PFSK-1 (cell line): ENCODE results near the gene TTC5.

Source experiments
- FOXP2 ChIP-seq: optimal IDR thresholded peaks from 2 replicates; pipeline ENCODE3; 2011; ENCODE audit warnings: borderline replicate concordance, control low read depth, inconsistent platforms; ENCODE audit not compliant: insufficient read depth; ENCODE audit errors: extremely low read length, extremely low read depth
- POLR2AphosphoS5 ChIP-seq: IDR thresholded peaks from 2 replicates; pipeline ENCODE4 v1.6.1; 2012; ENCODE audit warnings: low read depth, mild to moderate bottlenecking, control low read depth, low read length, moderate library complexity
- SIN3A ChIP-seq: IDR thresholded peaks from 2 replicates; pipeline ENCODE4 v1.6.1; 2012; ENCODE audit warnings: mild to moderate bottlenecking, low read length, moderate library complexity, borderline replicate concordance; ENCODE audit not compliant: insufficient read depth
- TAF1 ChIP-seq: IDR thresholded peaks from 2 replicates; pipeline ENCODE4 v1.6.1; 2012; ENCODE audit warnings: low read length, control low read depth, borderline replicate concordance; ENCODE audit not compliant: insufficient read depth
- TF ChIP-seq, protein P1 (sequence below), 2 experiments: IDR thresholded peaks; 2 replicates each; pipeline versions ENCODE4 v1.6.1 to v1.8.0; 2011 to 2012; ENCODE audit warnings: low read depth in 2 of 2, low read length in 2 of 2, control low read depth in 1 of 2, inconsistent platforms in 1 of 2, mild to moderate bottlenecking in 1 of 2, moderate library complexity in 1 of 2; ENCODE audit not compliant: insufficient read depth in 1 of 2

TTC5 gene

DNA sequence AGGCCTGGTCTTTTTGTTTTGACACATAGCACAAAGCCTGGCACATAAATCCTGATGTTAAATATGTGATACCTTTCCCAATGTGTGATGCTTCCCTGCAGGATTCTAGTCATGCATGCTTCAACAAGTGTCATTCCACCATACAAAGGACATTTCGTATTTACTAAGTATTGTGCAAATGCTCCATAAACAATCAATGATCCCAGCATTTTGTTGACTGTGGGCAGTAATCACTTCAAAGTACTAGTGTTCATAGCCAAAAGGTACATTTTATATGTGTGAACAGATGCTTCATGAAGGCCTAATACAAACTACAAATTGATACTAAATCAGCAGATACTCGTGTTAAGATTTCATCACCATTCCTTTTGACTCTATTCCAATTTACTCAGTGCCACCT lies 23.0 kb upstream of the TTC5 start:
- no peak for TF ChIP-seq SIN3A
- TF ChIP-seq, protein P1, sequence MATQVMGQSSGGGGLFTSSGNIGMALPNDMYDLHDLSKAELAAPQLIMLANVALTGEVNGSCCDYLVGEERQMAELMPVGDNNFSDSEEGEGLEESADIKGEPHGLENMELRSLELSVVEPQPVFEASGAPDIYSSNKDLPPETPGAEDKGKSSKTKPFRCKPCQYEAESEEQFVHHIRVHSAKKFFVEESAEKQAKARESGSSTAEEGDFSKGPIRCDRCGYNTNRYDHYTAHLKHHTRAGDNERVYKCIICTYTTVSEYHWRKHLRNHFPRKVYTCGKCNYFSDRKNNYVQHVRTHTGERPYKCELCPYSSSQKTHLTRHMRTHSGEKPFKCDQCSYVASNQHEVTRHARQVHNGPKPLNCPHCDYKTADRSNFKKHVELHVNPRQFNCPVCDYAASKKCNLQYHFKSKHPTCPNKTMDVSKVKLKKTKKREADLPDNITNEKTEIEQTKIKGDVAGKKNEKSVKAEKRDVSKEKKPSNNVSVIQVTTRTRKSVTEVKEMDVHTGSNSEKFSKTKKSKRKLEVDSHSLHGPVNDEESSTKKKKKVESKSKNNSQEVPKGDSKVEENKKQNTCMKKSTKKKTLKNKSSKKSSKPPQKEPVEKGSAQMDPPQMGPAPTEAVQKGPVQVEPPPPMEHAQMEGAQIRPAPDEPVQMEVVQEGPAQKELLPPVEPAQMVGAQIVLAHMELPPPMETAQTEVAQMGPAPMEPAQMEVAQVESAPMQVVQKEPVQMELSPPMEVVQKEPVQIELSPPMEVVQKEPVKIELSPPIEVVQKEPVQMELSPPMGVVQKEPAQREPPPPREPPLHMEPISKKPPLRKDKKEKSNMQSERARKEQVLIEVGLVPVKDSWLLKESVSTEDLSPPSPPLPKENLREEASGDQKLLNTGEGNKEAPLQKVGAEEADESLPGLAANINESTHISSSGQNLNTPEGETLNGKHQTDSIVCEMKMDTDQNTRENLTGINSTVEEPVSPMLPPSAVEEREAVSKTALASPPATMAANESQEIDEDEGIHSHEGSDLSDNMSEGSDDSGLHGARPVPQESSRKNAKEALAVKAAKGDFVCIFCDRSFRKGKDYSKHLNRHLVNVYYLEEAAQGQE (IDR thresholded peaks at IDR 0.05; ENCODE audit: insufficient read depth in 1 of 2, low read depth in 2 of 2, low read length in 2 of 2) = no peak
- TF ChIP-seq TAF1 = no peak
- no peak for TF ChIP-seq POLR2AphosphoS5
- no peak for TF ChIP-seq FOXP2

DNA sequence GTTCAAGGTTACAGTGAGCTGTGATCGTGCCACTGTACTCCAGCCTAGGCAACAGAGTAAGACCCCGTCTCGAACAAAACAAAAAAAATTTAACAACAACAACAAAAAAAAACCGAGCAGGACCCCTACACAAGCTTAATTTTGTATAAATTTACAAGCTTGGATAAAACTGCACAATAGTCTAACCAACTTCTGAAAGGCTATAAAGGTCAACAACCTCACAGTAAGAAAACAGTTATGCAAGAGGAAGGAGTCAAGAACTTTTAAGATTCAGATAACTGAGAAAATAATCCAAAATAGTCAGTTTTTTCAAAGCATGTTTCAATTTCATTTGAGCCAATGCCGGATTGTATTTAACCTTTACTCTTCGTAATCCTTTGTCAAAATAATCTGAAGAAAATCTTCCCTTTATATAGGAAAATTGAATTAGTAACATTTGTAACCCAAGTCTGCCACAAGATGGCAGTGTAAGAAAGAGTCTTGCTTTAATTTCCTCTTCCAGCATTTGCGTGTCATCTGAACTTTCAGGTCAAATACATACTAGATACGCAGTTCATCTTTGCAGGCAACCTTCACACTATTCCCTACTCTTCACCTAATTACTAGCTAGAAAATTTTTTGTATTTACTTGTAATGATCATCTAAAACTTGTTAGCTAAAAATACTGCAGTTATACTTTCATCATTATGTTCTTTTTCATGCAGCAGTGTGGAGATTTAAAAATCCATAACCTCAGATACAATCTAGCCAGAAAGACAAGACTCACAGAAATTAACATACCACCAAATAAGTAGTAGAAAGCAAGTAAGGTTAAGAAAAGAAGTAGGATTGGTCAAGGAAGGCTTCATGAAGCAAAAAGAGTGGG lies 21.5 kb upstream of the TTC5 start:
- TF ChIP-seq FOXP2 (no peak), POLR2AphosphoS5 (no peak)

GRCh38 chr14:20317720-20318119 lies 12.0 kb upstream of the TTC5 start:
- no peak for TF ChIP-seq FOXP2
- TF ChIP-seq SIN3A = no peak
- TF ChIP-seq, protein P1 (IDR thresholded peaks at IDR 0.05; ENCODE audit: insufficient read depth in 1 of 2, low read depth in 2 of 2, low read length in 2 of 2) = no peak
- no peak for TF ChIP-seq POLR2AphosphoS5
- no peak for TF ChIP-seq TAF1

DNA sequence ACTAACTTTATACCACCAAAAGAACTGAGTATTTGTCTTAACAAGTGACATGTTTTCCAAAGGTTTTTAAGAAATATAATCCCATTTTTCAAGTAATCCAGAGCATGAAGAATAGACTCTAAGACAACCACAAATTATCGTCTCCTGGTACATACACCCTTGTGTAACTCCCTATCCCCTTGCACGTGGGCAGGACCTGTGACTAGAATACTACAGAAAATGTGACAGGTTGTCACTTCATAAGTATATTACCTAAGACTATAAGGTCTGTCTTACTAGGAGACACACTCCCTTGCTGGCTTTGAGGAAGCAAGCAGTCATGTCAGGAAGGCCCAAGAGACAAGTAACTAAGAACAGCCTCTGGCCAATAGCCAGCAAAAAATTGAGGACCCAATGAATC lies 8.3 kb upstream of the TTC5 start:
- TF ChIP-seq TAF1 (no peak), POLR2AphosphoS5 (no peak), SIN3A (no peak), FOXP2 (no peak)
- TF ChIP-seq, protein P1 (IDR thresholded peaks at IDR 0.05; ENCODE audit: insufficient read depth in 1 of 2, low read depth in 2 of 2, low read length in 2 of 2) = no peak

GRCh38 chr14:20306079-20306423 lies 300 bp upstream of the TTC5 start:
- TF ChIP-seq, protein P1 (IDR thresholded peaks at IDR 0.05; ENCODE audit: insufficient read depth in 1 of 2, low read depth in 2 of 2, low read length in 2 of 2) = no peak
- TF ChIP-seq FOXP2 (no peak), POLR2AphosphoS5 (no peak), SIN3A (no peak), TAF1 (no peak)
